Jurkat, Clone E6-1 (cell line): ENCODE measurements around the gene GTF2A1. TPM values are rescaled to one million over a fixed set of nuclear protein-coding genes. Genes with fewer than 3 reads are reported as not detected.
"Not testable (repeated sequence)": the region's sequence is repeated elsewhere in the genome, so short reads cannot be mapped to it uniquely, and the experiment has no call there.

Experiments used
- DNase-seq: peaks from one replicate; pipeline ENCODE4 v3.0.0-alpha.2; 2011; ENCODE audit warnings: low read depth, low spot score
- H3K4me3 ChIP-seq: 2 replicates; pipeline ENCODE4 v1.5.1; 2011; ENCODE audit warnings: mild to moderate bottlenecking, low read length, control low read depth, moderate library complexity
- polyA plus RNA-seq: library from polyadenylated mRNA; unstranded; fragments of >200 nt; gene quantifications from one replicate; pipeline ENCODE4 v1.2.1, GENCODE V29; 2012; ENCODE audit warnings: missing spikeins; ENCODE audit not compliant: insufficient read length, insufficient read depth

GTF2A1 gene
- 8.0 TPM for polyA plus RNA-seq

GRCh38 chr14:81220830-81221578, at the start of gene GTF2A1:
TSS of gene GTF2A1 (minus strand) at chr14:81220959. CDS start at chr14:81220518, 441 bp downstream.
- peak within 1 kb of the TSS; percentile 77 for H3K4me3 ChIP-seq
- peak; percentile 93 for DNase-seq

- no peak overlapping the region for H3K4me3 ChIP-seq
- no peak for DNase-seq
These were observed 49.2 kb upstream of the GTF2A1 start for GRCh38 chr14:81269979-81270375.

GRCh38 chr14:81269100-81269978, 48.6 kb upstream of the GTF2A1 start:
- DNase-seq, result peak; percentile 75
- H3K4me3 ChIP-seq, result no peak overlapping the region

GRCh38 chr14:81268016-81268416, 47.3 kb upstream of the GTF2A1 start:
- DNase-seq, result peak; percentile 98
- peak overlapping the region; percentile 27 for H3K4me3 ChIP-seq

- peak; percentile 62 for DNase-seq
- peak overlapping the region; percentile 7 for H3K4me3 ChIP-seq
These were observed 44.9 kb upstream of the GTF2A1 start for GRCh38 chr14:81265636-81266169.

- no peak for DNase-seq
- H3K4me3 ChIP-seq, result no peak overlapping the region
These were observed 43.9 kb upstream of the GTF2A1 start for GRCh38 chr14:81264671-81265070.

- no peak for DNase-seq
These were observed 43.1 kb upstream of the GTF2A1 start for GRCh38 chr14:81263777-81264410.

GRCh38 chr14:81261176-81261575, 40.4 kb upstream of the GTF2A1 start:
- H3K4me3 ChIP-seq, result no peak overlapping the region
- DNase-seq, result no peak

More at GRCh38 chr14:81263777-81264410, 43.1 kb upstream of the GTF2A1 start:
- H3K4me3 ChIP-seq, result no peak overlapping the region

GRCh38 chr14:81260732-81261131, 40.0 kb upstream of the GTF2A1 start:
- H3K4me3 ChIP-seq, result no peak overlapping the region
- DNase-seq, result no peak

- DNase-seq, result no peak
- H3K4me3 ChIP-seq, result no peak overlapping the region
These were observed 35.7 kb upstream of the GTF2A1 start for GRCh38 chr14:81256289-81256960.

GRCh38 chr14:81252278-81252677, 31.5 kb upstream of the GTF2A1 start:
- DNase-seq, result no peak
- H3K4me3 ChIP-seq, result no peak overlapping the region

GRCh38 chr14:81247271-81247766, 26.6 kb upstream of the GTF2A1 start:
- H3K4me3 ChIP-seq, result peak overlapping the region; percentile 43
- no peak for DNase-seq

GRCh38 chr14:81246461-81247270, 25.9 kb upstream of the GTF2A1 start:
- H3K4me3 ChIP-seq, result peak overlapping the region; percentile 43
- DNase-seq, result peak; percentile 97

- no peak overlapping the region for H3K4me3 ChIP-seq
- DNase-seq, result no peak
These were observed 25.0 kb upstream of the GTF2A1 start for GRCh38 chr14:81245771-81246170.

GRCh38 chr14:81244431-81244830, 23.7 kb upstream of the GTF2A1 start:
- DNase-seq, H3K4me3 ChIP-seq: not testable (repeated sequence)

GRCh38 chr14:81243499-81243898, 22.7 kb upstream of the GTF2A1 start:
- no peak for DNase-seq
- no peak overlapping the region for H3K4me3 ChIP-seq

- DNase-seq, H3K4me3 ChIP-seq: not testable (repeated sequence)
These were observed 16.1 kb upstream of the GTF2A1 start for GRCh38 chr14:81236849-81237248.

GRCh38 chr14:81236138-81236537, 15.4 kb upstream of the GTF2A1 start:
- no peak for DNase-seq
- no peak overlapping the region for H3K4me3 ChIP-seq
